Measurements from ENCODE around the gene TCF4.

The TCF4 gene

DNA sequence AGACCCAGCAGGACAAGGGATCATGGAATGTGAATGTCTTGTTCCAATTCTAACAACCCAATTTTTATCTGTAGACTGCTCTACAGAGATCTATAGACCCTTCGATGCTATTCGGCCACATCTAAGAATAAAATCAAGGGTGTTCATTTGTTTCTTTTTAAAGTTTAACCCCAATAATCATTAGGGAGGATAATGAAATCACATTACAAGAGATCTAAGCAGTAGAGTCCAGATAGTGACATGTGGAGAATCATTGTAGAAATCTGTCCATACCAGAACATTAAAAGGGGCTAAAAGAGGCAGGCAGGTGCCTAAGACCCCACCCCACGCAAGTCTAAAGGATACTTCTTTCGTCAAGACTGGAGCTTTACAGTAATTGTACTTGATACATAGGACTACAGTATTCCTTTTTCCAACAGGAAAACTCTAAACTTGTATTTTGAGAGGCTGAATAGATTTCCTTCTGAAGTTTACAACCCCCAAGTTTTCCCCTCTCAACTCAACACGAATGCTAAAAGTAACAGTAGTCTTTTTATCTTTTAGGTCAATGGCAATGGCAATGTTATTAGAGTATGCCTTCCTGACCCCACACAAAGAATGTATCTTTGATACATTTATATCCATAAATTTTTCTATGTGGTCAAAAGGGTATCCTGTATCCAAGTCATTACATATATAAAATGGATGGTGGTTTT is 183.7 kb downstream of the TCF4 start:
- DNase-seq: no peak

DNA sequence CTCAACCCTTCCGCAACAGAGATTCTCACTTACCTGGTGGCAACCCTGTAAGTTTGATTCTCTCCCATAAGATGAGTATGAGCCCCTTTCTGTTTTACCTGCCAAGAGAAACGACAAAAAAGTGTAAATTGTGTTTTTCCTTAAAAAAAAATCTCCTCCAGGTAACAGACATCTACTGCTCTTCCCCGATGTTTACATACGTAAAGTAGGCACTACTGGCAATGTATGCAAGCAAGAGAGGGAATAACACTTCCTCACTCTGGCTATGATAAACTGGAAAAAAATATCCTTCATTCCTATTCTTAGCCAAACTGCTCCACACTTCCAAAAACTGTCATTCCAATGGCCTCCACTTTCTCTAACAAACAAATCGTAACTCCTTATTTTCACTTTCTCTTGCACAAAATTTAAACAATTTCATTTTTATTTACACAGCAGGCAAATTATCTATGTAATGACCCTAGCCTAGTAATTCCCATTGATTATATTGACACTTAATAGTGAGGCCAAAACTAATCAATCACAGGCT is 184.5 kb downstream of the TCF4 start:
- no peak for DNase-seq

DNA sequence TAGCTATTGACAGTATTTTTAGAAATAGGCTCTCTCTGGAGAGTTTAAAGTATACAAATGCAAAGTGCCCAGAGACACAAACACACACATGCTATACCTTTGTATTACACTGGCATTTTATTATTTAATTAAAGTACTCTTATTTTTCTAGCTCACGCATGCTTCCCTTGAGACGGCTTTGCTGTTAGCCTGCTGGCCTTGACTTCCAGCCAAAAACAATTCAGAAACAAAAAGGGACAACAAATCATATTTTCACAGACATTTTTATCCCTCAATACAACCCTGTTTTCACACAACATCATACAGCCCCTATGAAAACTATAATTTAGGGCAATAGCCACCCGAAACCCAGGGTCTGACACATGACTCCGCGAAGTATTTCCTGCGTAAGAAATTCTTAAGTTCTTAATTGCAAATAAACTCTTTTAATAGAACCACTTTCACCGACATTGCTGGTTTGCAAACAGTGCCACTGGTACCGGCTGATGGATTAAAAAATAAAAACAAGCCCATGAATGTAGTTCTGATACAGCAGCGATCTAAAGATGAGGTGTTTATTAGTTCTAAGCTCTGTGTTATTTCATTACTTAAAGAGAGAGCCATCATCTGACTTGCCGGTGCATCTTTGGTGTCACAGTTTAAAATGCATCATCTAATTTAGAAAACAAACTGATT is 185.1 kb downstream of the TCF4 start:
- no peak for DNase-seq

DNA sequence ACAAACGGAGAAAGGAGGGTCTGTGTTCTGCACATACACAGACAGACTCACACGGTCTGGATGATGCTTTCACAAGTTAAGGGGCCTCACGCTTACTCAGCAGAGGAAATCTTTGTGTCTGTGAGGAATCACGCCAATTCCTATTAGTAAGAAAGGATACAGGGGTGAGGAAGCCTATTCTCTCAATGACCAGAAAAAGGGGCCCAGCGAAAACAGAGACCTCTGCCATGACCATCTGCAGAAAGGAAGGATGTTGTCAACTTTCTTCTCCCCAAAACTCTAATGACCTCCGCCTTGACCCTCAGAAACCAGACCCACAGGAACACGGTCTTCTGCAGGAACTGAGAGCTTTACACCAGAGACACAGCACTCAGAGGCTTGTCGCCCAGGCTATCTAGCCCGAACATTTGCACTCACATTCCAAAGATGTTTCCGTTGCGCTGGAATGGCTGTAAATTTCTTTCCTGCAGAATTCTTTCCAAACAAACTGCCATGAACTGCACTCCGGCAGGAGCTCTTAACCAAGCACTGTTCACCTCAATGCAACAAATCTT is 186.3 kb downstream of the TCF4 start:
- no peak for DNase-seq

DNA sequence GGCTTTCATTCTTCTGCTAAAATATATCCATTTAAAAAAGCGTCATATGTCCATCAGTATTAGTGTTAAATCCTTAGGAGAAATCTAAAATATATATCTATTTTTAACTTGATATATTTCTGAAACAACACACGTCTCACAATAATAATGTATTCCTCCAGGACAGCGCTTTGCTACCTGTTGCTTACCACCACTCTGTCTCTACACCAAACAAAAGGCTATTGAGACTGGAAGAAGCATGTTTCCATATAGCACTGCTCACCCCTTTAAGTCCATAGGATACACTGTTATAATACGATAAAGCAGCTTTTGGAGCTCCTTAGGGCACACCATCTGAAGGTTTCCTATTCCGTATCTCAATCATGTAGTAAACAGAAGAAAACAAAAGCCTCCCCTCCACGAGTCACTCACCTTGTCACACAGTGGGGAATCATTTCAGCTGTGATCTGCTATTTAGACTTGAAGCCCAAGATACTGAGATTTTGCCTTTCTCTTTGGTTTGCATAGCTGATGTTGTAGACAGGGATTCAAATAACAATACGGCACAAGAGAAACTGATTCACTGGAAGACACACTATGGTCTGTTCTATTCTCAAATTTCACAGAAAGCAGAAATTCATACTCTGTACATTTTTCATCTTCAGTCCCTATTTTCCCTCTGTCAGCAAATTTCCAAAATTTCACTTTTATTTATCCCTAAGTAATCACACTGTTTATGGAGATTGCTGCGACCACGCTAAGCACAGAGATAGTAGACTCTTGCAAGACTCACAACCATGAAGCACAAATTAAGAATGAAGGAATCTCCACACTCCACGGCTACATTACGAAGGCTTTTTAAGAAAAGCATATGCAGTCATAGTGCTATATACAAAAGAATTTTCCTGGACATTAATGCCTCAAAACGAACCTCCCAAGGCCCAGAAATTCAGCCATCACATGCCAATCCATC is 187.1 kb downstream of the TCF4 start:
- no peak for DNase-seq

DNA sequence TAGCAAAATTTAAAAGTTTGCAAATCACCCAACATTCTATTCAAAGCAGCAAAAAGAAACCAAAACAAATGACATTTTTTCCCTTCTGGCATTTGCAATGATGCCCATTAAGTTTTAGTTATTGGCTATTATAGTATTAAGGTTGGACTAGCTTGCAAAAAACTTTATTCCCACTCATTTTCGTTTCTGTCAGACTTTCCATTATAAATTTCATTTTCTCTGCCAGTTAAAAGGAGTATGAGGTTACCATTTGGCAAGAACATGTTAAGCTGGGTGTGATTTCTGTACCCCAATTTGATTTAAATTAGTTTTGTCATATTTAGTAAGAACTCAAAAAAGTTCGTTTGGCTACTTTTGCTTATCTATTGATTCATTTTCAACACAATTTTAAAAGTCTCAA is 187.9 kb downstream of the TCF4 start:
- no peak for DNase-seq

DNA sequence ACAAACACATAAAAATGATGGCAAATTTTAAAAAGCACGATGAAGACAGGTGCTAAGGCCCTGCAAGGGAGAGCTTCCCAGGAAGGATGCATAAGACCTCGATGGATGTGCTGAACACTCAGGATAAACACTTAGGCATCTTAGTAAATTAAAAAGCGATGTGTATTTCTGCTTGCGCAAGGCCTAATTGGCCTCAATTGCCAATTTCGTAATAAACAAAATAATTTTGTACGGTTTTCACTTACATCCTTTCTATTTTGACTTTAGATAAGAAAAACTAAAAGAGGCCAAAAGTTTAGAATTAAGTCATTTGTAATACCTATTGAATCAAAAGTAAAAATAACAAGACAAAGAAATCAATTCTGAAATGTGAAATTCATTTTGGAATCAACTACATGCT is 189.1 kb downstream of the TCF4 start:
- no peak for DNase-seq

DNA sequence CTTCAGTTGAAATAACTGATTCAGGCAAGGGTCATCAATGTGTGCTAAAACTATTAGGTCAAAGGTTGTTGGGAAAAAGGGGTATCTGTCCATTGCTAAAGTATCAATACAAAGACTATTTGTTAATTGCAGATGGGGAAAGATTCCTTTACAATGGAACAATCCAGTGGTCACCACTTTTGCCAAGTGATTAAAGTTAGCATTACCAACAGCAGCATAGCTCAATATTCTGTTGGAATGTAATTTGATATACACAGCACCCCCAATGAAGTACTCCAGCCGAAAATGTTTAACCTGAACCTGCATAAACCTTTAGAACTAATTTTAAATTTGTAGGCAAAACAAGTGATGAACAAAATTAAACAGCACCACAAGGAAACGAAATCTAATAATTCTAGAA is 191.0 kb downstream of the TCF4 start:
- no peak for DNase-seq

DNA sequence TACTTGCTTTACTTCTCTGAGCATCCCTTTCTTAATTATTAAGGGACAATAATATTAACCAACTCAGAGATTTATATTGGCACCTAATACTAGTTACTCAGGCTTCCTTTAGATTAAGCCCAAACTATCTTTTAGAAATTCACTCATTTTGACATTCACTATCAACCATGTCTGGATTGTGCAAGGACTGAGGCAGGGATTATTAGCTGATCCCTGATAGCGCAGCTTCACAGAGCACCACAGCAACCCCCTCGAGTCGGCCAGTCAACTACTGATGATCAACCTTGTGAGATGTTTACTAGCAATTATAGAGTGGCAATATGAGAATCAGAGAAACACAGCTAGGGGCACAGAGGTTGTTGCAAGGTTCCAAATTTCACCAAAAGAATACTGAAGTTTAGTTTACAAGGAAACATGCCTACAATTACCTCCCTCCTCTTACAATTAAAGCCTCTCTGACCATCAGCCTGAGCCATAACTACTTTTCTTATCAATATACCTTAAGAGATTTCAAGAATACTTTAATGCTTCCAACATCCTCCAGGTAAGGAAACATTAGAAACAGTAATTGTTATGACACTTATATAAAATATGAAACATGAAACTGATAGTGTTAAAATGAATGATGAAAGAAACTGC is 191.6 kb downstream of the TCF4 start:
- DNase-seq: no peak

DNA sequence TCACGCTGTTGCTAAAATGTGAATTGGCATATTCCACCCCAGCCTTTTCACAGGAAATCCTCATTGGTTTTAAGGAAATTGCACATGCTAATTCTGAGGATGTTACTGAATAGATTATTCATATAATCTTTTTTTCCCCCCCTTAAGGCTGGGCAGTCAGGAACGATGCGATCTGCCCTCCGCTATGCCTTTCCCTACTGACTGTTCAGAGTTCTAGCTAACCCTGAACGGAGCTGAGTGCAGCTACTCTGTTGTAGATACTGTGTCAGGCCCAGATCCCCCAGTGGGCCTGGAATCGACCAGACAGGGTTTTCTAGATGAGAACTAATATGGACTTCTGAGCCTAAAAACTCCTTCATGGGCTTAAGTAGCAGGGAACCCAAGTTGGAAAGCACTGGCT is 192.2 kb downstream of the TCF4 start:
- no peak for DNase-seq

DNA sequence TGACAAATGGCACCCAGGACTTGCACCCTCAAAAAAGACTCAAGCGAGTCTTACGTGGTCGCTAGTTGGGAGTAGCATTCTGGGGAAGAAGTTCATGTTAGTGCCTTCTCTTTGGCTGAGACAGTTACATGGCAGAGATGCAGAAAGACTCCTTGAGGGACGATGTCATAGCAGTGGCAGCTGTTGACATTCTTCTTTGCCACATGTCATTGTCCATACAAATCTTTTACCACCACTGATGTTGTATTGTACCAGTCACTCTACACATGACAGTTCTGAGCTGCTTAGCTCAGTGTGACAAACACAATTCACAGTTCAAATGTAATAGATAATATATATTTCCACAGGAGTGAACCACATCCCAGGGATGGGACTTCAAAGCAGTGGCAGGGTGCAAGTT is 197.1 kb downstream of the TCF4 start:
- no peak for DNase-seq

DNA sequence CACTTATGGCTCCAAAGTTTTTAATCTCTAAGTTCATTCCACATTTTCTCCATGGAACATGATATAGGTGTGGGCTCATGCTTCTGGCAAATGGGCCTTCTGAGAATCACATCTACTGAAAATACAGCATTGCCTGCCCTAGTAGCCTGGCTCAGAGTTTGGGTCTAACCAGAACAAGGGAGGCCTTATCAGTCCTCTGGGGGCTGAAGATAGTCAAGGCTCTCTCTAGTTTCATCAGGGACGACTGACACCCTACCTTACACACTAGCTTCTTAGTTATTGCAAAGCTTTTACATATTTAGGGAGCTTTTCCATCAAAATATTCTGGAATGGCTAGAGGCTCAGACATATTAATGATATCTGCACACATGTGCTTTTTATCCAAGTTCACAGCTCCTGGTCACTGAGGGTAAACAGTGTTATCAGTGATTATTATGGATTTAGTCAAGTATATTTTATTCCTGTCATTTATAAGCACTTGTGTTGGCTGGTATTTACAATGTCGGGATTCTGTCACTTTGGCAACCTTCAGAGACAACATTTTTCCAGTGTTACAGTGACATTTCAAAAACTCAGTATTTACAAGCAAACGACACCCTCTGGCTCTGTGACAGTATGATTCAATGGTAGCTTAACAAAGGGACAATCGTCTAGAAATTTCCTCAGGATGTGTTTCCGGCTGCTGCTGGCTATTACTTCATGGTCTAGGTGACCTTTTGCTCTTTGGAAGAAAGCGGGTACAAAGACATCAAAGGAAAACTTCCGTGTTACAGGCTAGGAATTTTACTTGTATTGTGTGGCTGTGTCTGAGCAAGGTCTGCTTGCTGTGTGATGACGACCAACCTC is 200.6 kb downstream of the TCF4 start:
- no peak for DNase-seq

DNA sequence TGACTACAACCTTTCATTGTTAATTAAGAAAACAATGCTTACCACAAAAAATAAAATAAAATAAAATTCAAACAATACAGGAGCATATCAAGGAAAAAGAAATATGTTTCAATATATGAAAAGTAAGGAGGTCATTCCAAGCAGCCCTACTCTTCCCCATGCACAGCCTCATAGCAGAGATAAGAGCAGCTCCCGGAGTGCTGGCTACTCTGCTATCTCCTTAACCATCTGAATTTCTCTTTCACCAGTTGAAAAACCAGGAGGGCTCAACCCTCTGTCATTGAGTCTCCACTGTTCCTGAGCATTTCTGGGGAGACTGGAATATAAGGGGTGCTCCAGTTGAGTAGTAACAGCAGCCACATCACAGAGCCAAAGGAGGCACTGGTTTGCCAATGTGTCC is 201.4 kb downstream of the TCF4 start:
- no peak for DNase-seq

DNA sequence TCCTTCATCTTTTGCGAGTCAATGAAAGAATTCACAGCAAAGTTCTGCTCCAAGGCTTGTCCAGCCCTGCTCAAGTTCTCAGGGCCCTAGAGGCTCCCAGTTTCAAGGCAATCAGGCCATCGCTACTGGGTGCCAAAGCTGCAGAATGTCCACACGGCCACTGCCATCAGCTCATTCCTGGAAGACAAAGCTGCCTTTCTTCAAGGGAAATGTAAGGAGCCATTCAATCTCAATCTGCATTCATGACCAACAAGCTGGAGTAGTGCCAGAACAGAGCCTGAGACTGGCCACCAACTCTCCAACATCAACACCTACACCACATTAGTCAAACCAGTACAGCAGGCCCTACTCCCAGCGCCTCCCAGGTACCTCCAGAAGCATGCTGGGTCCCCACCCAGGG is 202.2 kb downstream of the TCF4 start:
- no peak for DNase-seq

DNA sequence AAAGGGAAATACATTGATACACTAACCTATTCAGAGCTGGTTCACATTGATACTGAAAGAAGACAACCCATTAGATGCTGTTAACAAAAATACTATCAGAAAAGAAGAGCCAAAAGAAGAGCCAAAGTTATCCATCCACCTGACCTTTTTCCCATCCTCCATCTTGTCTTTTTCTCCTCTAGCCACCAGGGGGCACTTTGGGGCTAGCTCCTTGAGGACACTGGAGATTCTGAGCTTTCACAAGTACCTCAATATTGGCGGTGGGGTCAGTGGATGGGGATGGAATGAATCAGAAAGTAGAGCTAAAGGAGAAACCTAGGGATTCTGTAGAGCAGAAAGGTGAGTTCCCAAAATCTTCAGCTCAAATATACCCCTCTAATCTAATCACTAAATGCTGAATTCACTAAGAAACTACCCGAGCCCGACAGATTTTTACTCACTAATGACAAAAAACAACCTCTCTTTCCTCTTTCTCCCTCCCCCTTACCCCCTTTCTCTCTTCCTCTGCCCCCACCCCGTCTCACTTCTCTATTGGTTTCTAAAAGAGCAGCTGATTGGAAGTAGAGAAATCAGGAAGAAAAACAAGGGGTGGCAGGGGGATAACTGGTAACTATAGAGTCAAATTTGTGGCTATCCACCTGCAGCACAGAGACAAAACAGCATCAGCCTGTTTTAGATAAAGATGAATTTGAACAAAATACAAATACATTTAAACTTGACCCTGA is 203.3 kb downstream of the TCF4 start:
- no peak for DNase-seq

DNA sequence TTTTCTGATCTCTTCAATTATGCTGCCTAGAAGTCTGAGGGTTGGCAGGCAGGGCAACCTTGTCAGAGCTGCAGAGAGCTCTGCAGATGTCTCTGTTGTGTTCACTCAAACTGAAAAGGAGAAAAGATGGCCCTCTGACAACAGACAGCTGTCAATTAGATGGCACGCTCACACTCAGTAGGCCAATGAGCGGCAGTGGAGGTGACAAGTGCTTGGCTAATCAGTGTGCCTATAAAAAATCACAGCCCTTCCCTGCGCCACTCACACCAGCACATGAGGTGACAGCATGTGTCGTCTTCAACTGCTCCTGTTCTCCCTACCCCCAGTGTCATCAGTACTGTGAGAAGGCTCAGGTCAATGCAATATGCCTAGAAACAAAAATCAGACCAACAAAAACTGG is 203.9 kb downstream of the TCF4 start:
- no peak for DNase-seq

DNA sequence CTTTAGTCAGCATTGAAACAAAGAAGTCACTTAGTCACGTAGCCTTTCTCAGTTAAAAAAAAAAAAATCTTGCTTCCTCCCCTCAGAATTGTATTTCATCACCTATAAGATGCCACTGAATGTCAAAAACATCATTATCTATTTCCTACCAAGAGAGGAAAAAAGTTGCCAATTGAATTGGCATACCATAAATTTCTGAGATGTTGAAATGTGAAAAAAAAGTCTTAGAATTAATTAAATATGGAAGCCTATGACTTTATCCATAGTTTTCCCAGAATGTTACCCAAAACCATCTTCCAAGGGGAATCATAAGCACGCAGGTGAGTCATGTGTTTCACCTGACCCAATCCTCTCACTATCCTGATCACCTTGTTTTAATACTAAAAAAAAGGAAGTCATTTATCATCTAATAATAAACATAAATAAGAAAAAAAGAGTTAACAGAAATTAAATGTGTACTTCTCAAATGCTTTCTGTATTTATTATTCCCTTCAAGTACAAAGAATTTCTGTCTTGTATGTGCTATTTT is 205.7 kb downstream of the TCF4 start:
- DNase-seq: no peak

DNA sequence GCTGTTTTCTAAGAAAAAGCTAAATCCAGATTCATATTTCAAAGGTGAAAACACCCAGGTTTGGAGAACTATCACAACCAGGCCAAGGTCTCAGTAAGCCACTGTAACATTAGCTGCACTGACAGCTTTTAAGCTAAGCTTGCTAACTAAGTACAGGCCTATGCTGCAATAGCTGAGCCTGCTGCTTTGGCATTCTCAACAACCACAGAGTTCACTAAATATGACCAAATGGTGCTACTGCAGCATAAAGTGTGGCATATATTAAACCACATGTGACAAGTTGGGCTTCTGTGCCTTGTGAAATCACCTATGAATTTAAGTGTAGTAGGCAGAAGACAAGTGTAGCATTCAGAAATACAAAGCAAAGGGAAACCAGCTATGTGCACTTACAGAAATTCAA is 206.7 kb downstream of the TCF4 start:
- DNase-seq: no peak

DNA sequence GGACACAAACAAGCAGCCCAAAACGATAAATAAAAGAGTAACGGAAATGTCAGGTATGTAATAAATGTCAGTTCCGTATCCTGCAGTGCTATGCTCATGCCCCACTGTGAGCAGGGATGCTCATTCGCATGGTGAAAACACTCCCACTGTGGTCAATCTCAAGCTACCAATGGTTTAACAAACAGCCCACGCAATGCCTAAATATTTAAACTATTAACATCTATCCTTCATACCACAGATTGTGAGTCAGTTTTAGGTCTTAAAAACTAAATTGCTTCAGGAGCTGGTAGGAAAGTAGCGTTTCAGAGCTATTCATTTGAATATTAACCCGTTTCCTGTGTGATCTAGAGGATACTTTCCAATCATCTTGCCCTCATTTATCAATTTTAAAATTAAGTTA is 207.4 kb downstream of the TCF4 start:
- DNase-seq: no peak

DNA sequence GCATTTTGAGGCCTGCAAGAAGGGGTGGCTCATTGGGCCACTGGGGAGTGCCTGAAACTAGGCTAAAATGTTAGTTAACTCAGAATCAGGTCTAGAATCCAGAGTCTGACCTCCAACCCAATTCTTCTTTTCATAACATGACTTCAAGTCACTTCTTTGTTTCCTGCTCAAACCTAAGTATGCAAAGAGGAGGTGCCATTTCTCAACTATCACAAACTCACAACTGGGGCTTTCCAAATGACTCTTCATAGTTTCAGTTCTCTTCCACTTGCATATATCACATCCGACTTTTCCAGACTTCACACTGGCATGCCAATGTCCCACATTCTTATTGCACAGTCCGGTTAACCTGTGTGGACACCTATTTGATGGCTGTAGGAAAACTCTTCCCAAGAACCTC is 211.6 kb downstream of the TCF4 start:
- DNase-seq: no peak

DNA sequence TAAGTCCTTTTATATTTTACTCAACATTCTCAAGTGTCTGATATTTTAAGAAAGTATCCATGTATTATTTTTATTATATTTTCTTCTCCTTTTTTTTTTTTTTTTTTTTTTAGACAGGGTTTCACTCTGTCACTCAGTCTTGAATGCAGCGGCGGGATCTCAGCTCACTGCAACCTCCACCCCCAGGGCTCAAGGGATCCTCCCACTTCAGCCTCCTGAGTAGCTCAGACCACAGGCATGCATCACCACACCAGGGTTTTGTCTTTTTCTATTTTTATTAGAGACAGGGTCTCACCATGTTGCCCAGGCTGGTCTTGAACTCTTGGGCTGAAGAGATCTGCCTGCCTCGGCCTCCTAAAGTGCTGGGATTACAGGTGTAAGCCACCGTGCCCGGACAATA is 212.1 kb downstream of the TCF4 start:
- DNase-seq: no peak

Data from NCI-H510A (cell line).